Fibroblast of mammary gland (primary cell): Measurements from ENCODE around the gene MAP3K13.

ENCODE experiments used
- DNase-seq: peaks from one replicate; pipeline ENCODE4 v3.0.0-alpha.2; 2010; ENCODE audit warnings: low read depth
- H3K4me3 ChIP-seq: 2 replicates; pipeline ENCODE4 v1.5.1; 2011; ENCODE audit warnings: low read depth, mild to moderate bottlenecking, low read length, moderate library complexity; ENCODE audit not compliant: control insufficient read depth
- CTCF ChIP-seq: conservative IDR thresholded peaks from 2 replicates; pipeline ENCODE4 v1.5.1; 2011; ENCODE audit warnings: low read depth, low read length, inconsistent platforms; ENCODE audit not compliant: control insufficient read depth, insufficient read depth

MAP3K13 gene

GRCh38 chr3:185341616-185342458, 21.1 kb upstream of the MAP3K13 start:
- H3K4me3 ChIP-seq, result no peak overlapping the region
- DNase-seq, result no peak
- no peak for TF ChIP-seq CTCF

GRCh38 chr3:185342459-185343174, 20.3 kb upstream of the MAP3K13 start:
- TF ChIP-seq CTCF, result no peak
- no peak overlapping the region for H3K4me3 ChIP-seq
- no peak for DNase-seq

- H3K4me3 ChIP-seq, result no peak overlapping the region
- TF ChIP-seq CTCF, result no peak
- no peak for DNase-seq
Observed at GRCh38 chr3:185347399-185347798, 15.5 kb upstream of the MAP3K13 start.

GRCh38 chr3:185350841-185351240, 12.1 kb upstream of the MAP3K13 start:
- no peak for DNase-seq
- H3K4me3 ChIP-seq, result no peak overlapping the region
- no peak for TF ChIP-seq CTCF

- no peak overlapping the region for H3K4me3 ChIP-seq
- peak; percentile 79 for DNase-seq
- no peak for TF ChIP-seq CTCF
Observed at GRCh38 chr3:185351396-185351795, 11.5 kb upstream of the MAP3K13 start.

- no peak for DNase-seq
- TF ChIP-seq CTCF, result no peak
- no peak overlapping the region for H3K4me3 ChIP-seq
Observed at GRCh38 chr3:185353225-185353624, 9.7 kb upstream of the MAP3K13 start.
